Spleen (tissue), 7 donors: Measurements from ENCODE around the gene PARN.

Experiments
- POLR2A ChIP-seq, 3 donors: fragments of 450-650 bp; IDR thresholded peaks; one replicate each; pipeline ENCODE4 v1.5.1; 2017; ENCODE audit warnings: antibody characterized with exemption in 3 of 3, mild to moderate bottlenecking in 1 of 3
- POLR2AphosphoS5 ChIP-seq, 3 donors: sonication (generic); formaldehyde crosslinking; IDR thresholded peaks; one replicate each; pipeline ENCODE4 v1.5.1; 2017; ENCODE audit warnings: antibody characterized with exemption in 3 of 3
- TF ChIP-seq, protein P1 (sequence below), 11 experiments: fragments of 200-600 bp in 7 of 11; fragments of 450-650 bp in 4 of 11; sonication (generic) in 4 of 11; IDR thresholded peaks in 8 of 11; conservative IDR thresholded peaks in 3 of 11; 1 replicate in 7 of 11; 2 replicates in 4 of 11; pipeline versions ENCODE4 v1.4.0 to v1.8.0; 2016 to 2021; ENCODE audit warnings: antibody characterized with exemption in 11 of 11, inconsistent platforms in 4 of 11, mild to moderate bottlenecking in 1 of 11
- donor health status: DM: no; HTN: no; CAD: no; lungs with moderate emphysema.
- donor health status: DM: no; HTN: no; CAD: no.
- donor health status: DM: no; HTN: no; CAD: no.

GRCh38 chr16:14501331-14502255 lies 128.5 kb downstream of the PARN start:
- TF ChIP-seq, protein P1, sequence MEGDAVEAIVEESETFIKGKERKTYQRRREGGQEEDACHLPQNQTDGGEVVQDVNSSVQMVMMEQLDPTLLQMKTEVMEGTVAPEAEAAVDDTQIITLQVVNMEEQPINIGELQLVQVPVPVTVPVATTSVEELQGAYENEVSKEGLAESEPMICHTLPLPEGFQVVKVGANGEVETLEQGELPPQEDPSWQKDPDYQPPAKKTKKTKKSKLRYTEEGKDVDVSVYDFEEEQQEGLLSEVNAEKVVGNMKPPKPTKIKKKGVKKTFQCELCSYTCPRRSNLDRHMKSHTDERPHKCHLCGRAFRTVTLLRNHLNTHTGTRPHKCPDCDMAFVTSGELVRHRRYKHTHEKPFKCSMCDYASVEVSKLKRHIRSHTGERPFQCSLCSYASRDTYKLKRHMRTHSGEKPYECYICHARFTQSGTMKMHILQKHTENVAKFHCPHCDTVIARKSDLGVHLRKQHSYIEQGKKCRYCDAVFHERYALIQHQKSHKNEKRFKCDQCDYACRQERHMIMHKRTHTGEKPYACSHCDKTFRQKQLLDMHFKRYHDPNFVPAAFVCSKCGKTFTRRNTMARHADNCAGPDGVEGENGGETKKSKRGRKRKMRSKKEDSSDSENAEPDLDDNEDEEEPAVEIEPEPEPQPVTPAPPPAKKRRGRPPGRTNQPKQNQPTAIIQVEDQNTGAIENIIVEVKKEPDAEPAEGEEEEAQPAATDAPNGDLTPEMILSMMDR (IDR thresholded peaks at IDR 0.05 in 8 of 11, conservative IDR thresholded peaks at IDR 0.05 in 3 of 11), result no peak
- TF ChIP-seq POLR2AphosphoS5 (IDR thresholded peaks at IDR 0.05) (peak in 2 of 3 donors; percentile 46 to 66), POLR2A (IDR thresholded peaks at IDR 0.05) (no peak)
